PC-3 (cell line): ENCODE data around the gene EXOC6B. TPM values are rescaled to one million over a fixed set of nuclear protein-coding genes. Genes with fewer than 3 reads are reported as not detected.

ENCODE experiments used
- ATAC-seq: fragments of 200-7000 bp; cut with Tn5 transposase; 2 replicates; pipeline ENCODE4 v1.9.1; 2020; ENCODE audit warnings: mild to moderate bottlenecking, moderate library complexity
- BruUV-seq: library from RNA; stranded (reverse); fragments of 400-500 nt; replicated peaks from 2 replicates; lab custom pipeline; 2021; lab: Mats Ljungman, UMichigan
- CTCF ChIA-PET: fragments of 300-600 bp; sonication (Branson Sonifier 250); formaldehyde crosslinking; loops from one replicate; lab custom pipeline; 2022; ENCODE audit warnings: antibody characterized with exemption; lab: Charles Lee
- POLR2A ChIA-PET: fragments of 300-600 bp; sonication (Branson Sonifier 250); formaldehyde crosslinking; loops from one replicate; lab custom pipeline; 2022; ENCODE audit warnings: antibody characterized with exemption; ENCODE audit not compliant: unreplicated experiment; lab: Charles Lee
- DNase-seq: peaks from one replicate; pipeline ENCODE4 v3.0.0-alpha.2; 2015
- H2AFZ ChIP-seq: fragments of 300-600 bp; sonication (generic); 2 replicates; pipeline ENCODE4 v1.6.0; 2016; ENCODE audit warnings: antibody characterized with exemption, low read length
- H3F3A ChIP-seq: fragments of 300-600 bp; sonication (generic); one replicate; pipeline ENCODE4 v1.6.0; 2017; ENCODE audit warnings: antibody characterized with exemption, low read length, control low read depth, mild to moderate bottlenecking; ENCODE audit not compliant: unreplicated experiment
- H3K27ac ChIP-seq: fragments of 300-600 bp; sonication (generic); 2 replicates; pipeline ENCODE4 v1.5.1; 2016; ENCODE audit warnings: mild to moderate bottlenecking, low read length
- H3K27me3 ChIP-seq: fragments of 300-600 bp; sonication (generic); 2 replicates; pipeline ENCODE4 v1.6.1; 2016; ENCODE audit warnings: low read length, mixed read lengths
- H3K36me3 ChIP-seq: fragments of 300-600 bp; sonication (generic); 2 replicates; pipeline ENCODE4 v1.6.1; 2016; ENCODE audit warnings: low read depth, mixed run types, low read length, mixed read lengths
- H3K4me1 ChIP-seq: fragments of 300-600 bp; sonication (generic); 2 replicates; pipeline ENCODE4 v1.5.1; 2016; ENCODE audit warnings: low read length; ENCODE audit not compliant: insufficient read depth
- H3K4me2 ChIP-seq: fragments of 300-600 bp; sonication (generic); 2 replicates; pipeline ENCODE4 v1.6.0; 2016; ENCODE audit warnings: low read length
- H3K4me3 ChIP-seq: fragments of 300-600 bp; sonication (generic); 2 replicates; pipeline ENCODE4 v1.5.1; 2016; ENCODE audit warnings: mild to moderate bottlenecking, low read length, mixed read lengths
- H3K79me2 ChIP-seq: fragments of 300-600 bp; sonication (generic); 2 replicates; pipeline ENCODE4 v1.6.1; 2017; ENCODE audit warnings: low read length, mixed read lengths
- H3K9ac ChIP-seq: fragments of 300-600 bp; sonication (generic); 2 replicates; pipeline ENCODE4 v1.6.0; 2016; ENCODE audit warnings: mild to moderate bottlenecking, low read length
- H3K9me2 ChIP-seq: fragments of 300-600 bp; sonication (generic); replicated peaks from 2 replicates; pipeline ENCODE4 v1.6.1; 2016; ENCODE audit warnings: mixed run types, low read length, mixed read lengths
- H3K9me3 ChIP-seq: fragments of 300-600 bp; sonication (generic); 2 replicates; pipeline ENCODE4 v1.6.1; 2016; ENCODE audit warnings: low read length, mixed read lengths
- H4K20me1 ChIP-seq: fragments of 300-600 bp; sonication (generic); 2 replicates; pipeline ENCODE4 v1.6.1; 2016; ENCODE audit warnings: low read length, mixed read lengths
- CTCF ChIP-seq: fragments of 300-600 bp; sonication (generic); conservative IDR thresholded peaks from 2 replicates; pipeline ENCODE4 v1.5.1; 2017; ENCODE audit warnings: antibody characterized with exemption, low read depth, mild to moderate bottlenecking, low read length
- EZH2 ChIP-seq: fragments of 300-600 bp; sonication (generic); IDR thresholded peaks from one replicate; pipeline ENCODE4 v1.6.1; 2017; ENCODE audit warnings: antibody characterized with exemption, mild to moderate bottlenecking, low read length; ENCODE audit not compliant: unreplicated experiment
- EZH2phosphoT487 ChIP-seq: fragments of 300-600 bp; sonication (generic); IDR thresholded peaks from 2 replicates; pipeline ENCODE4 v1.6.1; 2018; ENCODE audit warnings: mild to moderate bottlenecking, antibody characterized with exemption, low read length, borderline replicate concordance
- intact Hi-C: fragments of 100-400 bp; cut with micrococcal nuclease; formaldehyde crosslinking; loops from 2 replicates; pipeline ENCODE4 v1.9.0; 2023
- total RNA-seq: library from RNA; depleted of rRNA; stranded (reverse); fragments of >200 nt; gene quantifications from 2 replicates; pipeline ENCODE4 v1.2.3, GENCODE V29; 2014

Gene EXOC6B
- total RNA-seq, 1 experiment from 2014 or later: 13.9 TPM

GRCh38 chr2:72638600-72639211 is 187.1 kb downstream of the EXOC6B start:
- Histone ChIP-seq H3K9ac (no peak overlapping the region), H3K79me2 (no peaks in the 10 kb centered on the region), H3K9me2 (no peaks in the 10 kb centered on the region), H2AFZ (no peak overlapping the region), H3K9me3 (no peaks in the 10 kb centered on the region), H3K27me3 (no peaks in the 10 kb centered on the region), H3K27ac (no peak overlapping the region), H3K4me1 (no peaks in the 10 kb centered on the region), H3K4me2 (no peak overlapping the region), H3K4me3 (no peak overlapping the region), H3F3A (no peaks in the 10 kb centered on the region), H3K36me3 (no peaks in the 10 kb centered on the region), H4K20me1 (no peaks in the 10 kb centered on the region)
- intact Hi-C loops: no loop called here
- CTCF ChIA-PET: no interaction called here
- no peak for ATAC-seq
- POLR2A ChIA-PET: no interaction called here
- no peak for DNase-seq
- TF ChIP-seq CTCF: no peak
- TF ChIP-seq EZH2phosphoT487: no peak
- no peak for TF ChIP-seq EZH2
- BruUV-seq: no TSS peak

GRCh38 chr2:72636210-72636609 is 189.6 kb downstream of the EXOC6B start:
- Histone ChIP-seq H4K20me1 (no peaks in the 10 kb centered on the region), H2AFZ (no peak overlapping the region), H3K9me2 (no peaks in the 10 kb centered on the region), H3F3A (no peaks in the 10 kb centered on the region), H3K36me3 (no peaks in the 10 kb centered on the region), H3K4me1 (no peaks in the 10 kb centered on the region), H3K27ac (no peak overlapping the region), H3K9me3 (no peaks in the 10 kb centered on the region), H3K9ac (no peak overlapping the region), H3K27me3 (no peaks in the 10 kb centered on the region), H3K79me2 (no peaks in the 10 kb centered on the region), H3K4me3 (no peak overlapping the region), H3K4me2 (no peak overlapping the region)
- ChIA-PET POLR2A (no interaction called here), CTCF (no interaction called here)
- BruUV-seq: no TSS peak
- no peak for ATAC-seq
- DNase-seq: no peak
- TF ChIP-seq EZH2 (no peak), CTCF (no peak), EZH2phosphoT487 (no peak)
- intact Hi-C loops: no loop called here

GRCh38 chr2:72630767-72631166 is 195.1 kb downstream of the EXOC6B start:
- Histone ChIP-seq H3K9ac (no peak overlapping the region), H2AFZ (no peak overlapping the region), H3F3A (no peaks in the 10 kb centered on the region), H3K9me2 (no peaks in the 10 kb centered on the region), H3K4me3 (no peak overlapping the region), H3K27ac (no peak overlapping the region), H3K27me3 (no peaks in the 10 kb centered on the region), H3K4me1 (peaks cover 10% of the 10 kb centered on the region), H3K79me2 (no peaks in the 10 kb centered on the region), H4K20me1 (no peaks in the 10 kb centered on the region), H3K4me2 (no peak overlapping the region), H3K36me3 (no peaks in the 10 kb centered on the region), H3K9me3 (no peaks in the 10 kb centered on the region)
- intact Hi-C loops: no loop called here
- TF ChIP-seq EZH2phosphoT487 (no peak), CTCF (no peak), EZH2 (no peak)
- DNase-seq (peak; percentile 39), ATAC-seq (peak; percentile 56)
- CTCF ChIA-PET: no interaction called here
- POLR2A ChIA-PET: no interaction called here
- no TSS peak for BruUV-seq
